Measurements from ENCODE around the gene ATG7. TPM values are rescaled to one million over a fixed set of nuclear protein-coding genes. Genes with fewer than 3 reads are reported as not detected.
"Not testable (repeated sequence)": the region's sequence is repeated elsewhere in the genome, so short reads cannot be mapped to it uniquely, and the experiment has no call there.

The ATG7 gene
- total RNA-seq, 1 experiment from 2014 or later: 56.1 TPM

- CTCF ChIA-PET: no interaction called here
- BruUV-seq (replicated peaks): no TSS peak
Observed at GRCh38 chr3:11457135-11457534, 184.9 kb downstream of the ATG7 start.

GRCh38 chr3:11459186-11459824, 187.1 kb downstream of the ATG7 start:
- Histone ChIP-seq H3K79me2 (ENCODE audit: low read depth) (no peaks in the 10 kb centered on the region), H3K27me3 (ENCODE audit: insufficient read depth, low read depth) (no peaks in the 10 kb centered on the region), H4K20me1 (ENCODE audit: insufficient read depth) (peaks cover 4% of the 10 kb centered on the region; the same call in 1 of the 2 replicates), H3K36me3 (ENCODE audit: low read depth) (no peaks in the 10 kb centered on the region), H3F3A (ENCODE audit: insufficient read depth, low read depth) (no peaks in the 10 kb centered on the region), H3K9me3 (ENCODE audit: insufficient read depth, low read depth) (no peaks in the 10 kb centered on the region), H2AFZ (no peak overlapping the region), H3K4me2 (no peak overlapping the region), H3K4me3 (no peak overlapping the region), H3K4me1 (replicated peaks; ENCODE audit: insufficient read depth) (no peaks in the 10 kb centered on the region), H3K9me2 (ENCODE audit: insufficient read depth) (no peaks in the 10 kb centered on the region), H3K27ac (no peak overlapping the region)
- ChIA-PET POLR2A (ENCODE audit: unreplicated experiment) (no interaction called here), CTCF (interaction anchor here (0.7 kb wide), 2 partner anchors 15 to 57 kb away, joined by 4 read pairs; no protein-coding TSS in a partner anchor)
- intact Hi-C loops (cut with micrococcal nuclease; ENCODE audit: unreplicated experiment): no loop called here
- TF ChIP-seq CTCF (conservative IDR thresholded peaks at IDR 0.05) (no peak), EZH2 (IDR thresholded peaks at IDR 0.05; ENCODE audit: low read depth) (no peak)
- BruUV-seq (replicated peaks): no TSS peak
- no peak for DNase-seq

More at GRCh38 chr3:11457135-11457534, 184.9 kb downstream of the ATG7 start:
- intact Hi-C loops (cut with micrococcal nuclease; ENCODE audit: unreplicated experiment): no loop called here
- no peak for TF ChIP-seq CTCF (conservative IDR thresholded peaks at IDR 0.05)
- no peak for TF ChIP-seq EZH2 (IDR thresholded peaks at IDR 0.05; ENCODE audit: low read depth)
- no peak for DNase-seq
- H3K27me3 ChIP-seq (ENCODE audit: insufficient read depth, low read depth): no peaks in the 10 kb centered on the region
- POLR2A ChIA-PET (ENCODE audit: unreplicated experiment): no interaction called here
- H3K4me1 ChIP-seq (replicated peaks; ENCODE audit: insufficient read depth): no peaks in the 10 kb centered on the region
- H3K4me3 ChIP-seq: no peak overlapping the region
- H3K9me2 ChIP-seq (ENCODE audit: insufficient read depth): no peaks in the 10 kb centered on the region
- no peak overlapping the region for H3K4me2 ChIP-seq
- peaks cover 4% of the 10 kb centered on the region; the same call in 1 of the 2 replicates for H4K20me1 ChIP-seq (ENCODE audit: insufficient read depth)
- no peaks in the 10 kb centered on the region for H3K36me3 ChIP-seq (ENCODE audit: low read depth)
- no peaks in the 10 kb centered on the region for H3F3A ChIP-seq (ENCODE audit: insufficient read depth, low read depth)
- no peaks in the 10 kb centered on the region for H3K79me2 ChIP-seq (ENCODE audit: low read depth)
- no peak overlapping the region for H2AFZ ChIP-seq
- no peaks in the 10 kb centered on the region for H3K9me3 ChIP-seq (ENCODE audit: insufficient read depth, low read depth)
- H3K27ac ChIP-seq: no peak overlapping the region

GRCh38 chr3:11461226-11461625, 189.0 kb downstream of the ATG7 start:
- CTCF ChIA-PET: no interaction called here
- H3K27ac ChIP-seq: no peak overlapping the region
- no peaks in the 10 kb centered on the region for H3F3A ChIP-seq (ENCODE audit: insufficient read depth, low read depth)
- no peak overlapping the region for H3K4me3 ChIP-seq
- no TSS peak for BruUV-seq (replicated peaks)
- H3K9me2 ChIP-seq (ENCODE audit: insufficient read depth): no peaks in the 10 kb centered on the region
- no peaks in the 10 kb centered on the region for H3K36me3 ChIP-seq (ENCODE audit: low read depth)
- H3K4me2 ChIP-seq: no peak overlapping the region
- H2AFZ ChIP-seq: no peak overlapping the region
- DNase-seq: no peak
- no peaks in the 10 kb centered on the region for H3K27me3 ChIP-seq (ENCODE audit: insufficient read depth, low read depth)
- H3K4me1 ChIP-seq (replicated peaks; ENCODE audit: insufficient read depth): no peaks in the 10 kb centered on the region
- H3K9me3 ChIP-seq (ENCODE audit: insufficient read depth, low read depth): no peaks in the 10 kb centered on the region
- peaks cover 4% of the 10 kb centered on the region; the same call in 1 of the 2 replicates for H4K20me1 ChIP-seq (ENCODE audit: insufficient read depth)
- intact Hi-C loops (cut with micrococcal nuclease; ENCODE audit: unreplicated experiment): no loop called here
- POLR2A ChIA-PET (ENCODE audit: unreplicated experiment): no interaction called here
- TF ChIP-seq EZH2 (IDR thresholded peaks at IDR 0.05; ENCODE audit: low read depth): no peak
- no peak for TF ChIP-seq CTCF (conservative IDR thresholded peaks at IDR 0.05)
- H3K79me2 ChIP-seq (ENCODE audit: low read depth): no peaks in the 10 kb centered on the region

DNA sequence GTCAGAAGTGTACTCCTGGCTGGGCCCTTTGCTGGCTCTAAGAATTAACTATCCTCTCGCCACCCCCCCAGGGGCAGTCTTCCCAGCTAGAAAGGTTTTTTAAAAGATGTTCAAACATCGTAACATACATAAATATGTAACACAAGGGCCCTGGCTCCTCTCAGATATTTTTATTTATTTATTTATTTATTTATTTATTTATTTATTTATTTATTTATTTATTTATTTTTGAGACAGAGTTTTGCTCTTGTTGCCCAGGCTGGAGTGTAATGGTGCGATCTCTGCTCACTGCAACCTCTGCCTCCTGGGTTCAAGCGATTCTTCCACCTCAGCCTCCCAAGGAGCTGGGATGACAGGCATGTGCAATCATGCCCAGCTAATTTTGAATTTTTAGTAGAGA, 190.5 kb downstream of the ATG7 start:
- CTCF ChIA-PET; BruUV-seq (replicated peaks); H3K27me3 ChIP-seq (ENCODE audit: insufficient read depth, low read depth); H3K4me1 ChIP-seq (replicated peaks; ENCODE audit: insufficient read depth); H3F3A ChIP-seq (ENCODE audit: insufficient read depth, low read depth); H3K79me2 ChIP-seq (ENCODE audit: low read depth); H2AFZ ChIP-seq; DNase-seq; H3K4me3 ChIP-seq; H4K20me1 ChIP-seq (ENCODE audit: insufficient read depth); intact Hi-C loops (cut with micrococcal nuclease; ENCODE audit: unreplicated experiment); H3K27ac ChIP-seq; H3K36me3 ChIP-seq (ENCODE audit: low read depth); H3K9me3 ChIP-seq (ENCODE audit: insufficient read depth, low read depth); H3K9me2 ChIP-seq (ENCODE audit: insufficient read depth); POLR2A ChIA-PET (ENCODE audit: unreplicated experiment); H3K4me2 ChIP-seq: not testable (repeated sequence)

All from PC-9 (cell line).